Uterus (tissue), 4 donors: ENCODE results near the gene IPO4. TPM values are rescaled to one million over a fixed set of nuclear protein-coding genes. Genes with fewer than 3 reads are reported as not detected.
"Not testable (repeated sequence)": the region's sequence is repeated elsewhere in the genome, so short reads cannot be mapped to it uniquely, and the experiment has no call there.

Source experiments
- DNase-seq, 2 donors: peaks; one replicate each; pipeline ENCODE4 v3.0.0-alpha.2; 2019 to 2020
- H3K27ac ChIP-seq, 2 donors: fragments of 200-600 bp; sonication (generic); 1 replicate in 1 of 2; 2 replicates in 1 of 2; pipeline ENCODE4 v1.5.1; 2016 to 2018
- H3K27me3 ChIP-seq, 2 donors: fragments of 200-600 bp; sonication (generic); one replicate each; pipeline ENCODE4 v1.5.1; 2018 to 2019; ENCODE audit warnings: control low read depth in 1 of 2
- H3K36me3 ChIP-seq, 2 donors: fragments of 200-600 bp; sonication (generic); one replicate each; pipeline ENCODE4 v1.5.1; 2019; ENCODE audit warnings: control low read depth in 1 of 2
- H3K4me1 ChIP-seq, 2 donors: fragments of 200-600 bp; sonication (generic); one replicate each; pipeline ENCODE4 v1.5.1; 2018 to 2019; ENCODE audit warnings: control low read depth in 1 of 2
- H3K4me3 ChIP-seq, 2 donors: fragments of 200-600 bp; sonication (generic); 1 replicate in 1 of 2; 2 replicates in 1 of 2; pipeline ENCODE4 v1.5.1; 2018 to 2019; ENCODE audit warnings: mild to moderate bottlenecking in 1 of 2
- H3K9me3 ChIP-seq, 2 donors: fragments of 200-600 bp; sonication (generic); one replicate each; pipeline ENCODE4 v1.5.1; 2019; ENCODE audit warnings: control low read depth in 1 of 2
- POLR2A ChIP-seq, 2 donors: fragments of 450-650 bp; IDR thresholded peaks; one replicate each; pipeline ENCODE4 v1.6.1; 2016; ENCODE audit warnings: antibody characterized with exemption in 2 of 2, mild to moderate bottlenecking in 1 of 2, moderate library complexity in 1 of 2
- intact Hi-C: fragments of 100-400 bp; cut with DNase I; formaldehyde crosslinking; loops from one replicate; pipeline ENCODE4 v1.15.1; 2023; ENCODE audit warnings: low total_unique reads
- total RNA-seq, 4 donors: library from RNA; depleted of rRNA in 3 of 4; stranded (reverse); fragments of >200 nt in 3 of 4; gene quantifications; one replicate each; pipeline versions ENCODE4 v1.1.0 to v1.2.4, GENCODE V29; 2014 to 2023
- TF ChIP-seq, protein P1 (sequence below), 4 experiments: fragments of 200-600 bp in 2 of 4; fragments of 450-650 bp in 2 of 4; sonication (generic) in 2 of 4; IDR thresholded peaks; one replicate each; pipeline ENCODE4 v1.5.1; 2016 to 2019; ENCODE audit warnings: antibody characterized with exemption in 4 of 4, mild to moderate bottlenecking in 2 of 4, moderate library complexity in 1 of 4
- donor health status: DM: yes; HTN: yes; CAD: no.

IPO4 gene
- total RNA-seq, 4 donors from 2014 or later = 3.1 to 33.7 (median 29.6) TPM

DNA sequence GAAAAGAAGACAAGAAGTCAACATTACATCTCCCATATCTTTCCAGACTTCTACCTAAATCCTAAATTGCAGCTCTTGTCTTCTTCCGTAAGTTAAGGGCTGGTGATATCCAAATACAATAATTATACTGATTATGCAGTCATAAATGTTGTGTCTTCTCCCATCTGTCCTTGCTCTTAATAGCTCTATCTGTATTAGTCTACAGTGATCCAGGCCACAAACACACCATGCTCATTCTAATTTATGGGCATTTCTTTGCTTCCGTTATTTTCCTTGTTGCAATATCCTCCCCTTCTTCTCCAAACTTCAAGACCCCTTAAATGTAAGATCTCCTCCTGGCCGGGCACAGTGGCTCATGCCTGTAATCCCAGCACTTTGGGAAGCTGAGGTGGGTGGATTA is 30.9 kb upstream of the IPO4 start:
- no peak for DNase-seq
- intact Hi-C loops = no loop called here

GRCh38 chr14:24219080-24219479 is 30.5 kb upstream of the IPO4 start:
- Histone ChIP-seq H3K4me1 (no peaks in the 10 kb centered on the region), H3K27me3 (no peaks in the 10 kb centered on the region), H3K36me3 (no peaks in the 10 kb centered on the region), H3K27ac (no peak overlapping the region), H3K4me3 (no peak overlapping the region), H3K9me3 (no peaks in the 10 kb centered on the region)
- intact Hi-C loops = no loop called here
- no peak for TF ChIP-seq POLR2A (IDR thresholded peaks at IDR 0.05)
- TF ChIP-seq, protein P1, sequence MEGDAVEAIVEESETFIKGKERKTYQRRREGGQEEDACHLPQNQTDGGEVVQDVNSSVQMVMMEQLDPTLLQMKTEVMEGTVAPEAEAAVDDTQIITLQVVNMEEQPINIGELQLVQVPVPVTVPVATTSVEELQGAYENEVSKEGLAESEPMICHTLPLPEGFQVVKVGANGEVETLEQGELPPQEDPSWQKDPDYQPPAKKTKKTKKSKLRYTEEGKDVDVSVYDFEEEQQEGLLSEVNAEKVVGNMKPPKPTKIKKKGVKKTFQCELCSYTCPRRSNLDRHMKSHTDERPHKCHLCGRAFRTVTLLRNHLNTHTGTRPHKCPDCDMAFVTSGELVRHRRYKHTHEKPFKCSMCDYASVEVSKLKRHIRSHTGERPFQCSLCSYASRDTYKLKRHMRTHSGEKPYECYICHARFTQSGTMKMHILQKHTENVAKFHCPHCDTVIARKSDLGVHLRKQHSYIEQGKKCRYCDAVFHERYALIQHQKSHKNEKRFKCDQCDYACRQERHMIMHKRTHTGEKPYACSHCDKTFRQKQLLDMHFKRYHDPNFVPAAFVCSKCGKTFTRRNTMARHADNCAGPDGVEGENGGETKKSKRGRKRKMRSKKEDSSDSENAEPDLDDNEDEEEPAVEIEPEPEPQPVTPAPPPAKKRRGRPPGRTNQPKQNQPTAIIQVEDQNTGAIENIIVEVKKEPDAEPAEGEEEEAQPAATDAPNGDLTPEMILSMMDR (IDR thresholded peaks at IDR 0.05) = no peak
- DNase-seq = no peak

More for the DNA sequence above, 30.9 kb upstream of the IPO4 start:
- no peak overlapping the region for H3K4me3 ChIP-seq
- no peaks in the 10 kb centered on the region for H3K36me3 ChIP-seq
- TF ChIP-seq, protein P1 (IDR thresholded peaks at IDR 0.05) = no peak
- TF ChIP-seq POLR2A (IDR thresholded peaks at IDR 0.05) = no peak
- H3K27ac ChIP-seq = no peak overlapping the region
- H3K9me3 ChIP-seq = no peaks in the 10 kb centered on the region
- no peaks in the 10 kb centered on the region for H3K4me1 ChIP-seq
- H3K27me3 ChIP-seq = no peaks in the 10 kb centered on the region

- H3K4me3 ChIP-seq, DNase-seq, H3K27ac ChIP-seq, H3K4me1 ChIP-seq, H3K9me3 ChIP-seq, H3K27me3 ChIP-seq, intact Hi-C loops, H3K36me3 ChIP-seq: not testable (repeated sequence)
Measured at GRCh38 chr14:24216876-24217275, 28.3 kb upstream of the IPO4 start.

- DNase-seq = no peak
- TF ChIP-seq POLR2A (IDR thresholded peaks at IDR 0.05) = no peak
- TF ChIP-seq, protein P1 (IDR thresholded peaks at IDR 0.05) = no peak
- Histone ChIP-seq H3K27ac (peak overlapping the region; percentile 86 to 89), H3K4me1 (peaks cover 0 to 4% of the 10 kb centered on the region in 2 donors), H3K9me3 (no peaks in the 10 kb centered on the region), H3K4me3 (peak overlapping the region; percentile 71 to 80), H3K27me3 (no peaks in the 10 kb centered on the region), H3K36me3 (no peaks in the 10 kb centered on the region)
- intact Hi-C loops = no loop called here
Measured at GRCh38 chr14:24216345-24216699, 27.7 kb upstream of the IPO4 start.

- DNase-seq = peak; percentile 81 to 82
- TF ChIP-seq POLR2A (IDR thresholded peaks at IDR 0.05) = peak; percentile 55 to 66
- TF ChIP-seq, protein P1 (IDR thresholded peaks at IDR 0.05) = peak; percentile 45 to 68 (median 61)
- H3K4me1 ChIP-seq = peaks cover 0 to 4% of the 10 kb centered on the region in 2 donors
- H3K36me3 ChIP-seq = no peaks in the 10 kb centered on the region
- no peaks in the 10 kb centered on the region for H3K27me3 ChIP-seq
- peak within 1 kb of the TSS; percentile 71 to 80 for H3K4me3 ChIP-seq
- intact Hi-C loops = no loop called here
- peak within 1 kb of the TSS; percentile 86 to 89 for H3K27ac ChIP-seq
- no peaks in the 10 kb centered on the region for H3K9me3 ChIP-seq
Measured at GRCh38 chr14:24215495-24216344, 27.1 kb upstream of the IPO4 start, which contains the start of gene MDP1. Gene MDP1 (minus strand): TSS chr14:24216066. CDS start chr14:24215955, 111 bp downstream.
